ENCODE measurements around the gene PIK3R1. TPM values are rescaled to one million over a fixed set of nuclear protein-coding genes. Genes with fewer than 3 reads are reported as not detected.

Gene PIK3R1
- total RNA-seq, 1 donor from 2014 or later: 15.5 TPM

DNA sequence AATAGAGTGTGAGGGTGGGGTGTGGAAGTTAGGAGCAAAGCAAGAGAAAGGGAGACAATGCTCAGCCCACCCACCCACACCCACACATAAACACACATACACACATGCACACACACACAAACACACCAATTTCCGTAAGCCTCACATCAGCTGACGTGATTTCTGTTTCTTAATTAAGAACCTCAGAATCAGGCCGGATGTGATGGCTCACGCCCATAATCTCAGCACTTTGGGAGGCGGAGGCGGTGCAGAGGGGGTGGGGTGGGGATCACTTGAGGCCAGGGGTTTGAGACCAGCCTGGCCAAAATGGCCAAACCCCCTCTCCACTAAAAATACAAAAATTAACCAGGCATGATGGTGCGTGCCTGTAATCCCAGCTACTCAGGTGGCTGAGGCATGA lies 26.4 kb upstream of the PIK3R1 start:
- no peak for DNase-seq (ENCODE audit: low read depth)
- H3K27me3 ChIP-seq (ENCODE audit: control insufficient read depth, insufficient read depth, low read length): no peaks in the 10 kb centered on the region
- FAIRE-seq: no peak

DNA sequence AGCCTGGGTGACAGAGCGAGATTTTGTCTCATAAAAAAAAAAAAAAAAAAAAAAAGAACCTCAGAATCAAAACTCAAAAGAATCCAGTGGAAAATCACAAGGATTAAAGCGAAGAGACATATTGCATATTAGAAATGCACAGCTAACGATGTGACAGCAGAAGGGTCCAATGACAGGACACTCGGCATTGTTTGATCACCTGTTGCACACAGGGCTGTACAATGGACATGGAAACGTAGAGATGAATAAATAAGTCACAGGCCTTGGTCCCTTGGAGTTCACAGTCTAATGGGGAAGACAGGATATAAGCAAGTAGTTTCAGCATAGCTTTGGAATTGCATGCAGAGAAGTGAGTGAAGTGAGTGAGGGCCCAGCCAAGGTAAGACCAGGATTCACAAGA lies 25.9 kb upstream of the PIK3R1 start:
- no peaks in the 10 kb centered on the region for H3K36me3 ChIP-seq (ENCODE audit: control insufficient read depth, insufficient read depth, low read length)
- TF ChIP-seq, protein P1, sequence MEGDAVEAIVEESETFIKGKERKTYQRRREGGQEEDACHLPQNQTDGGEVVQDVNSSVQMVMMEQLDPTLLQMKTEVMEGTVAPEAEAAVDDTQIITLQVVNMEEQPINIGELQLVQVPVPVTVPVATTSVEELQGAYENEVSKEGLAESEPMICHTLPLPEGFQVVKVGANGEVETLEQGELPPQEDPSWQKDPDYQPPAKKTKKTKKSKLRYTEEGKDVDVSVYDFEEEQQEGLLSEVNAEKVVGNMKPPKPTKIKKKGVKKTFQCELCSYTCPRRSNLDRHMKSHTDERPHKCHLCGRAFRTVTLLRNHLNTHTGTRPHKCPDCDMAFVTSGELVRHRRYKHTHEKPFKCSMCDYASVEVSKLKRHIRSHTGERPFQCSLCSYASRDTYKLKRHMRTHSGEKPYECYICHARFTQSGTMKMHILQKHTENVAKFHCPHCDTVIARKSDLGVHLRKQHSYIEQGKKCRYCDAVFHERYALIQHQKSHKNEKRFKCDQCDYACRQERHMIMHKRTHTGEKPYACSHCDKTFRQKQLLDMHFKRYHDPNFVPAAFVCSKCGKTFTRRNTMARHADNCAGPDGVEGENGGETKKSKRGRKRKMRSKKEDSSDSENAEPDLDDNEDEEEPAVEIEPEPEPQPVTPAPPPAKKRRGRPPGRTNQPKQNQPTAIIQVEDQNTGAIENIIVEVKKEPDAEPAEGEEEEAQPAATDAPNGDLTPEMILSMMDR (IDR thresholded peaks at IDR 0.05; ENCODE audit: insufficient read depth, low read length, severe bottlenecking): no peak
- DNase-seq (ENCODE audit: low read depth): no peak
- no peak overlapping the region for H3K4me3 ChIP-seq (ENCODE audit: low read depth, low read length)
- H3K27me3 ChIP-seq (ENCODE audit: control insufficient read depth, insufficient read depth, low read length): no peaks in the 10 kb centered on the region
- no peak for FAIRE-seq

More for the DNA sequence above, 26.4 kb upstream of the PIK3R1 start:
- no peaks in the 10 kb centered on the region for H3K36me3 ChIP-seq (ENCODE audit: control insufficient read depth, insufficient read depth, low read length)
- no peak overlapping the region for H3K4me3 ChIP-seq (ENCODE audit: low read depth, low read length)
- TF ChIP-seq, protein P1 (IDR thresholded peaks at IDR 0.05; ENCODE audit: insufficient read depth, low read length, severe bottlenecking): no peak

DNA sequence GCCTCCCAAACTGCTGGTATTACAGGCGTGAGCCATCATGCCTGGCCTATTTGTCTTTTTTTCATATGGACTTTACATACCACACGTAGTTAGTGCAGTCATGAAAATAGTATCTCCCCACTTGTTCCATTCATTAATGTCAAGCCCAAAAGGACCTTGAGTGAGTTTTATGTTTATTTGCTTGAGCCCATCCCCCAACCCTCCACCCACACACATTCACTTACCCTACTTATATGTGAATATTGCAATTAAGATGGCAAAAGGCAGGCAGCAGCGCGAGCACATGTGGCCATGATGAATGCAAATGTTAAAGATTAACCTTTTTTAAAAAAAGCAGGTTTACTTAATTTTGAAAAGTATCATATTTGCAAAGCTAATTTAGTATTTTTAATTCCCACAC lies 24.9 kb upstream of the PIK3R1 start:
- Histone ChIP-seq H3K36me3 (ENCODE audit: control insufficient read depth, insufficient read depth, low read length) (no peaks in the 10 kb centered on the region), H3K27me3 (ENCODE audit: control insufficient read depth, insufficient read depth, low read length) (no peaks in the 10 kb centered on the region), H3K4me3 (ENCODE audit: low read depth, low read length) (no peak overlapping the region)
- TF ChIP-seq, protein P1 (IDR thresholded peaks at IDR 0.05; ENCODE audit: insufficient read depth, low read length, severe bottlenecking): no peak
- DNase-seq (ENCODE audit: low read depth) (no peak), FAIRE-seq (no peak)

DNA sequence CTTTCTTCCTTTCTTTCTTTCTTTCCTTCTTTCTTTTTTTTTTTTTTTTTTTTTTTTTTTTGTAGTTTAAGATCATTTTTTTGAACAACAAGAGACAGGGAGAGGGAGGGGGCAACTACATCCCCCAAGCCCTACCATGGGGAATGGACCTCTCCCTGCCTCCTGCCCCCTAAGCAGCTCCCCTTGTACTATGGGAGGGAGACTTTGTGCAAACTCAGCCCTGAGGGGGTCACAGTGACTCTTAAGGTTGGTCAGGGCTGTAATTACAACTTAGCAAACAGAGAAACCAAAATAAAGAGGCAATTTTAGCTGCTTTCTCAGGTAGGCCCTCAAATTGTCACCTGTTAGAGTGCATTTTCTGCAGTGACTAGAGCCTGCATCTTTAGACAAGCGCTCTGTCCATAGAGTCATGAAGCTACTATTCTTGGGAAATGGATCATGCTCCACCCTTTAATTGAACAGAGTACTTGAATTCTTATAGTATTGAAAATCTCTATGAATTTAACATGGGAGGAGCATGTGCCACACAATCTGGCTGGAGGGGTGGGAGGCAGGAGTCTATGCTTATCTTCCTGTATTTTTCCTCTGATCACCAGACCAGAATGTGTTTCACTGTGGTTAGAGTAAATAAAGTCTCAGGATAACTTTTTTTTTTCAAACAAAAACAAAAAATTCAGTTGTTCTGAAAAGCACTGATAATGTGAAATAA lies 24.3 kb upstream of the PIK3R1 start:
- DNase-seq (ENCODE audit: low read depth) (no peak), FAIRE-seq (no peak)
- TF ChIP-seq, protein P1 (IDR thresholded peaks at IDR 0.05; ENCODE audit: insufficient read depth, low read length, severe bottlenecking): no peak

DNA sequence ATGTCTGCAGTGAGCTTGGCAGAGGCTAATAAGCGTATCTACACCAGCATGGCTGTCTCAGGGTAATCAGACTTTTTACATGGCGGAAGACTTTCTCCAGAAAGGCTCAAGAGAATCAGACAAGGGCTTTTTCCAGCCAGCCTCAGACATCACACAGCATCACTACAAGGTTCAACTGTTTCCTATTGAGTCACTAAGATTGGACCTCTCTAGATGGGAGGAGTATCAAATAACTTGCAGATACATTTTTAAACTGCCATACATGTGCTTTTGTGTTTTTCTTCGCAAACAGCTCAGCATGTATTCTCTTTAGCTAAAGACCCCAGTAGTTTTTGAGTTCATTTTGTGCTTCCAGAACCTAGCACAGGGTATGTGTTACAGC lies 22.9 kb upstream of the PIK3R1 start:
- FAIRE-seq (no peak), DNase-seq (ENCODE audit: low read depth) (no peak)
- Histone ChIP-seq H3K27me3 (ENCODE audit: control insufficient read depth, insufficient read depth, low read length) (no peaks in the 10 kb centered on the region), H3K36me3 (ENCODE audit: control insufficient read depth, insufficient read depth, low read length) (no peaks in the 10 kb centered on the region), H3K4me3 (ENCODE audit: low read depth, low read length) (no peak overlapping the region)
- TF ChIP-seq, protein P1 (IDR thresholded peaks at IDR 0.05; ENCODE audit: insufficient read depth, low read length, severe bottlenecking): no peak

More for the DNA sequence above, 24.3 kb upstream of the PIK3R1 start:
- no peaks in the 10 kb centered on the region for H3K36me3 ChIP-seq (ENCODE audit: control insufficient read depth, insufficient read depth, low read length)
- no peaks in the 10 kb centered on the region for H3K27me3 ChIP-seq (ENCODE audit: control insufficient read depth, insufficient read depth, low read length)
- H3K4me3 ChIP-seq (ENCODE audit: low read depth, low read length): no peak overlapping the region
